ENCODE results near the gene AP2A2. TPM values are rescaled to one million over a fixed set of nuclear protein-coding genes. Genes with fewer than 3 reads are reported as not detected.

The AP2A2 gene
- total RNA-seq, 6 experiments from 2014 or later, result 41.4 to 66.7 (median 53.8) TPM

DNA sequence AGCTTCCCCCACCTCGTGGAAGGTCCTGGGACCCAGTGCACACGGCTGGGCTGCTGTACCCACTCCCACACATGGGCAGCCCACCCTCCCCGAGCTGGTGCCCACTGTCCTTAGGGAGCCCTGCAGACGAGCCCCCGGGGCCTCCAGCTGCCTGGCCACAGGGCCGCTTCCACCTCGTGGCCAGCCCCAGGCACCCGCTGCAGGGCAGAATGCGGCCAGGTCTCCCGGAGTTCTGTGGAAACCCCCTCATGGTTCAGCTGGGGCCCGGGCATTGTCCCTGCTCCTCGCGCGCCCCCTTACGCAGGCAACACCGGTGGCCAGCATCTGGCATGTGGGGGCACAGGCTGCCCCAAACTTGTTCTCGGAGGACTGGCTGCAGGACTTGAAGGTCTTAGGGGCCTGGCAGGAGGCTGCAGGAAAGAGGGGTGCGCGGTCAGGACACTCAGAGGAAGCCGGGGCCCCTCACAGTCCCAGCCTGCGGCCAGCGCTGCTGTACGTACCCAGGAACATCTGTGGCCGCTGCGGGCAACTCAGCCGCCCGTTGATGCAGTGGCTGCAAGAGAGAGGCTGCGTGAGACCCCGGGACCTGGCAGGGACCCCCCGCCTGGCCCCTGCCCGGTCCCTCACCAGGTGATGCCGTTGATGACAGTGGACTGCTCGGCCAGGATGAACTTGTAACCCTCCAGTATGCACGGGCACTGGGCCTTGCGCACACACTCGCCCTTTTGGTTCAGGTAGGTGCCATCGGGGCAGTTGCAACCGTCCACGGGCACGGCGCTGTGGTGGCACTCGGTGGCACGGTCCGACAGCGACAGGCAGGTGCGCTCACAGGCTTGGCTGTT, 101.2 kb downstream of the AP2A2 start:
- intact Hi-C loops (cut with DNase I), result no loop called here
- Histone ChIP-seq H3K36me3 (no peaks in the 10 kb centered on the region), H3K9me3 (no peaks in the 10 kb centered on the region), H3K4me1 (no peaks in the 10 kb centered on the region), H3K27ac (no peak overlapping the region), H3K27me3 (no peaks in the 10 kb centered on the region), H3K4me3 (no peak overlapping the region)
- DNase-seq (no peak), ATAC-seq (no peak)
- 64% methylated on average over 6 of the region's 46 CpGs for WGBS (ENCODE audit: insufficient coverage, low coverage, low lambda C conversion rate, missing lambda C conversion rate)
- TF ChIP-seq, protein P1, sequence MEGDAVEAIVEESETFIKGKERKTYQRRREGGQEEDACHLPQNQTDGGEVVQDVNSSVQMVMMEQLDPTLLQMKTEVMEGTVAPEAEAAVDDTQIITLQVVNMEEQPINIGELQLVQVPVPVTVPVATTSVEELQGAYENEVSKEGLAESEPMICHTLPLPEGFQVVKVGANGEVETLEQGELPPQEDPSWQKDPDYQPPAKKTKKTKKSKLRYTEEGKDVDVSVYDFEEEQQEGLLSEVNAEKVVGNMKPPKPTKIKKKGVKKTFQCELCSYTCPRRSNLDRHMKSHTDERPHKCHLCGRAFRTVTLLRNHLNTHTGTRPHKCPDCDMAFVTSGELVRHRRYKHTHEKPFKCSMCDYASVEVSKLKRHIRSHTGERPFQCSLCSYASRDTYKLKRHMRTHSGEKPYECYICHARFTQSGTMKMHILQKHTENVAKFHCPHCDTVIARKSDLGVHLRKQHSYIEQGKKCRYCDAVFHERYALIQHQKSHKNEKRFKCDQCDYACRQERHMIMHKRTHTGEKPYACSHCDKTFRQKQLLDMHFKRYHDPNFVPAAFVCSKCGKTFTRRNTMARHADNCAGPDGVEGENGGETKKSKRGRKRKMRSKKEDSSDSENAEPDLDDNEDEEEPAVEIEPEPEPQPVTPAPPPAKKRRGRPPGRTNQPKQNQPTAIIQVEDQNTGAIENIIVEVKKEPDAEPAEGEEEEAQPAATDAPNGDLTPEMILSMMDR (IDR thresholded peaks at IDR 0.05), result no peak
- no peak for TF ChIP-seq POLR2A (IDR thresholded peaks at IDR 0.05)

DNA sequence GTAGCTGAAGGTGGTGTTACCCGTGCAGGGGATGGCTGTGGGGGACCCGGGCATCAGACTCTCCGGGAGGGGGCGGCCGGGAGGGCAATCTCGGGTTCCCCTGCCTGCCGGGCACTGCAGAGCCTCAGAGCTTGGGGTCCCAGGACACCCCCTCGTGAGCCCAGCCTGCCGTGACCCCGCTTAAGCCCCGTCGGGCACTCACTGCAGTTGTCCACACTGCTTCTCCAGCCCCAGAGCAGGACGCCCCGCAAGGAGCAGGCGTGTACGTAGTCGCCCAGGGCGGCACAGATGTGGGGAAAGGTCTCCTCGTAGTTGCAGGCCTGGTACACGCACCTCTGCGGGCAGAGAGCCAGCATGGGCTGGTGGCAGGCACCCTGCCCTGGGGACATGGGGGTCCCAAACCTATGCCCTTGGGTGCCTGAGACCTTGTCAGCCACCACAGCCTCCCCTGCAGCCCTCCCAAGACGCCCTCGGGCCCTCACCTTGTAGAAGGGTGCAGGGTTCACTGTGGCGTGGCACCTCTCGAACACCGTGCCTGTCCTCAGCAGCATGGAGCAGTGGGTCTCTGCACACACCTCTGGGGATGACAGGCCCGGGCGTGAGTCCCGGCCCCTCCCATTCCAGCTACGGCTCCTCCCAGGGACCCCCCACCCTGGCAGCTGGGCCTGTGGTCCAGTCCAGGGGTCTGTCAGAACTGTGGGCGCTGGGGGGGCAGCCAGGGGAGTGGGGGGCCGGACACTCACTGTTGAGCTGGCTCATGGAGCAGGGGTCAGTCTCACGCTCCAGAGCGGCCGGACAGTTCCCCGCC, 102.0 kb downstream of the AP2A2 start:
- Histone ChIP-seq H3K27ac (no peak overlapping the region), H3K4me3 (no peak overlapping the region), H3K4me1 (no peaks in the 10 kb centered on the region), H3K36me3 (no peaks in the 10 kb centered on the region), H3K27me3 (no peaks in the 10 kb centered on the region), H3K9me3 (no peaks in the 10 kb centered on the region)
- intact Hi-C loops (cut with DNase I), result no loop called here
- no peak for TF ChIP-seq POLR2A (IDR thresholded peaks at IDR 0.05)
- TF ChIP-seq, protein P1 (IDR thresholded peaks at IDR 0.05), result no peak
- ATAC-seq (no peak), DNase-seq (no peak)
- 60% methylated on average over 7 of the region's 36 CpGs for WGBS (ENCODE audit: insufficient coverage, low coverage, low lambda C conversion rate, missing lambda C conversion rate)

DNA sequence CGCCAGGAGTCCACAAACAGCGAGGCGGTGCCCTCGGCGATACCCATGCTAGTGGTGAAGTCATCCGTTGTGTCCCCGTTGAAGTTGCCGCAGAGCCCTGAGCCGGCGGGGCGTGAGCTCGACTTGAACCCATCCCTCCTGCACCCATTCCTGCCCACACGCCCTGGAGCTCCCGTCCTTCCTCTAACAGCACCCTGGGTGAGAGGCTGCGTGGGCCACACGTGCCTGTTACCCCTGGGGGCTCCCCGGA, 102.5 kb downstream of the AP2A2 start:
- TF ChIP-seq POLR2A (IDR thresholded peaks at IDR 0.05), result no peak
- TF ChIP-seq, protein P1 (IDR thresholded peaks at IDR 0.05), result no peak
- ATAC-seq, result no peak
- DNase-seq, result no peak
- Histone ChIP-seq H3K4me3 (no peak overlapping the region), H3K4me1 (no peaks in the 10 kb centered on the region), H3K27me3 (no peaks in the 10 kb centered on the region), H3K36me3 (no peaks in the 10 kb centered on the region), H3K27ac (no peak overlapping the region), H3K9me3 (no peaks in the 10 kb centered on the region)
- WGBS (ENCODE audit: insufficient coverage, low coverage, low lambda C conversion rate, missing lambda C conversion rate), result no CpG with 5 or more reads among the region's 17 CpGs
- intact Hi-C loops (cut with DNase I), result no loop called here

DNA sequence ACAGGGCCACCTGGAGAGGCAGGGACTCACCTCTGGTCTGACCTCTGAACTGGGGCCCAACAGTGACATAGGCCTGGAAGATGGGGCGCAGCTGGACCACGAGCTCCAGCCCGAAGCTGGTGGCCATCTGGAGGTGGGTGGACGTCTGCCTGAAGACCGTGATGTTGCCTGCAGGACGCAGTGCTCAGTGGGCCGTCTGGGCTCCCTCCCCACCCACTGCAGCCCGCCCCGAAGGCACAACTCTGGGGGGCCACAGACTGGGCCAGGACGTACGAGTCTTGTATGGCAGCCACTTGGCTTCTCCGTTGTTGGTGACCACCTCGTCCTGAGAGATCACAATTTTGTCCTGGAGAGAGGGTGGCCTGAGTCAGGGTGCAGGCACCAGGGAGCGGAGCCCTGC, 102.9 kb downstream of the AP2A2 start:
- intact Hi-C loops (cut with DNase I), result no loop called here
- H3K9me3 ChIP-seq, result no peaks in the 10 kb centered on the region
- no peak overlapping the region for H3K4me3 ChIP-seq
- no peak for TF ChIP-seq POLR2A (IDR thresholded peaks at IDR 0.05)
- TF ChIP-seq, protein P1 (IDR thresholded peaks at IDR 0.05), result no peak
- no peaks in the 10 kb centered on the region for H3K4me1 ChIP-seq
- no peaks in the 10 kb centered on the region for H3K36me3 ChIP-seq
- DNase-seq, result no peak
- no peaks in the 10 kb centered on the region for H3K27me3 ChIP-seq
- ATAC-seq, result no peak
- no peak overlapping the region for H3K27ac ChIP-seq
- WGBS (ENCODE audit: insufficient coverage, low coverage, low lambda C conversion rate, missing lambda C conversion rate), result 90% methylated on average over 2 of the region's 14 CpGs
